Measurements from ENCODE around the gene MMP15. TPM values are rescaled to one million over a fixed set of nuclear protein-coding genes. Genes with fewer than 3 reads are reported as not detected.

MMP15 gene
- total RNA-seq, 1 donor from 2014 or later, result 53.5 TPM

DNA sequence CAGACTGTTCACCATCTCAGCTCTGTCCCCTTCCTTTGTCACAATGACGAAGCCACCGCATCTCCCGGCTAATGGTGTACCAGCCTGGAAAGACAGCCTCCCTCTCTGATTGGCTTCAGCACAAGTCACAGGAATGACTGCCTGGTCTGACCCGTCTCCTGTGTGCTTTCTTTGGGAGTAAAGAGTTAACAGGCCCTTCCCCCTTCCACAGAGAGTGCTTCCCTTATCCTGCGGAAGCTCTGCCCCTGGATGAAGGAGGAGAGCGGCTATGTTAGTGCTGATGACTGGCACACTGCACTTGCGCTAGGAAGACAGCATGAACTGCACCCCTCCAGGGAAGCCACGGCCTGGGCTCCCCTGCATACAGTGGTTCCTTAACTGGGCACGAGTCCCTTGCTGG lies 13.1 kb upstream of the MMP15 start:
- DNase-seq (ENCODE audit: low spot score), result no peak

DNA sequence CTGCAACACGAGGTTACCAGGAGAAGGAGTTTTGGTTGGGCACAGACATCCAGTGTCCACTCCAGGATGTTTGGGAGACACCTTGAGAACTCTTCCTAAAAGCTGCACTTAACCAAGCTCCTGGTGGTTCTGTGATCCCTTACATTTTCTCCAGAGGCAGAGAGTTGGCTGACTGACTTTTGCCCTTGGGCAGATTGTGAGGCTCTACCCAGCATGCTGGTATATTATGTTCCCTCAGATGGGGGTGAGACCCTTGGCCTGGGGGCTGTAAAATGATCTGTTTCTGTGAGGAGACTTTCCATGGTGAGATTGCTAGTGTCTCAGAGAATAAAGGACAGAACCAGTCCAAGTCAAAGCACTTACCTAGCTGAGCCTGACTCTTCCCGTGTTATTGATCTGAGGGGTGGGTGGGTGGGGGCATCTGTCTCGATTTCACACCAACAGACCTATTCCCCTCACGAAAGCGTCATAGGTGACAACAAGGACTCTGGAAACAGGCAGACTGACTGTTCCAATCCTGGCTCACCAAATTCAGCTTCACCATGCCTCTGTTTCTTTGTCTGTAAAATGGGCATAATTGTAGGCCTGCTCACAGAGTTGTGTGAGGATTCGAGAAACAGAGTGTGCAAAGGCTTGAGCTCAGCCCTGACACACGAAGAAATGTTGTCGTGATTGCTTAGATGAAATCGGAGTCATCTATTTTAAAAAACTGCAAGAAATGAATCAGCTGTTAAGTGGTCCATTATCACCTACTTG lies 12.2 kb upstream of the MMP15 start:
- intact Hi-C loops (cut with DNase I), result no loop called here
- DNase-seq (ENCODE audit: low spot score), result no peak

More for the DNA sequence above, 13.1 kb upstream of the MMP15 start:
- intact Hi-C loops (cut with DNase I), result no loop called here

DNA sequence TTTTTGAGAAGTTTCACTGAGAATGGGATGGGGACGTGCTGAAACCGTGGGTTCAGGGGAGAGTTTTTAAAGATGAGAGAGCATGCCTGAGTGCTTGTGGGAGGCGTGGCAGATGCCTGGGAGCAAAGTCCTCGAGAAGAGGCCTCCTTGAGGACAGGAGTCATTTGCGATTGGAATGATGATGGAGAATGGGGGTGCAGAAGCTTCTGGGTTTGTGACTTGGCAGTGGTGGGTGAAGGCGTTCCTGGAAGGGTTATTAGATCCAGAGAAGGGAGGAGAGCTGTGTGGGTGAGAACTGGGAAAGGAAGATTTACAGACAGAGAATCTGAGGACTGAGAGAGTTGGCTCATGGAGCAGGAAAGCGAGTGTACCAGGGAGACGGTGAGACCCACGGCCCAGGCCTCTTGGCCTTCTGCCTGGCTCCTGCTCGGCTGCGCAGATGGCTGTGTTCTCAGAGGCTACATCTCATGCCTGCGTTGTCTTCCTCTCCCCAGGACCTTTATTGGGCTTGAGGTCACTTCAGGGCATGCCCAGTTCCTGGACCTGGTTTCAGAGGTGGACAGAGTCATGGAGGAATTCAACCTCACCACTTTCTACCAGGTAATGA lies 8.6 kb upstream of the MMP15 start:
- no peak for DNase-seq (ENCODE audit: low spot score)
- intact Hi-C loops (cut with DNase I), result no loop called here

DNA sequence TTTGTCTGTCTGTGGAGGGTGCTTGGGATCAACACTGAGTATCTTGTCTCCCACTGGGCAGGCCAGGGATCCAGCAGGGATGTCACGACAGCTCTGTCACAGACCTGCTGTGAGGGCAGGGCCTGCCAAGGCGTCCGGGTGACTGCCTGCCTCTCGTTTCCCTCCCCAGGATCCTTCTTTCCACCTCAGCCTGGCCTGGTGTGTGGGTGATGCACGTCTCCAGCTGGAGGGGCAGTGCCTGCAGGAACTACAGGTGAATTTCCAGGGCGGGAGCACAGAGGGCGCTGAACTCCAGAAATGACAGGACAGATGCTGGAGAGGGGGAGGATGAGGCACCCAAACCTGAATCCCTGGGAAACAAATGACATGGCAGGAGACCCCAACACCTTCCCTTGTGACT lies 6.8 kb upstream of the MMP15 start:
- no peak for DNase-seq (ENCODE audit: low spot score)
- intact Hi-C loops (cut with DNase I), result no loop called here

DNA sequence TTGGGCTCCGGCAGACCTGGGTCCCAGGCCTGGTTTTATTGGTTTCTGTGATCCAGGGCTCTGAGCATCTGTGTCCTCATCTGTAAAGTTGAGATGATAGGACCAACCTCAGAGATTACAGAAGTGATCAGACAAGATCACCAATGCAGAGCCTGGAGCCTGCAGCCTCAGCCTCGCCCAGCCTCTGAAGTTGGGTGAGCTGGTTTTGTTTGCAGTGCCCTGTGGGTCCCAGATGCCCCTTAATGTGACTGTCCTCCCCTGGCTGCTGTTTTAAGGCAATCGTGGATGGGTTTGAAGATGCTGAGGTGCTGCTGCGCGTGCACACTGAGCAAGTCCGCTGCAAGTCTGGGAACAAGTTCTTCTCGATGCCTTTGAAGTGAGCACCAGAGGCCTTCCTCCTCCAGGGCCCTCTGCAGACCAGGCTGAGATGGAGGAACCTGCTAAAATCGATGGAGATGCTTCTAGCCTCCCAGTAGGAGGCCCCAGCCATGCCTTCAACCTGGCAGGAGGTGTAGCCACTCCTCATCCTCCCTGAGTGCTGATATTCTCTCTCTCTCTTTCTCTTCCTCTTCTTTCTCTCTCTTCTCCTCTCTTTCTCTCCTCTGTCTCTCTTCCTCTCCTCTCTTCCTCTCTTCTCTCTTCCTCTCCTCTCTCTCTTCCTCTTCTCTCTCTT lies 5.6 kb upstream of the MMP15 start:
- intact Hi-C loops (cut with DNase I), result loop anchor here (2.0 to 10.0 kb wide), 2 partner anchors 103 to 305 kb away; no protein-coding TSS in a partner anchor

DNA sequence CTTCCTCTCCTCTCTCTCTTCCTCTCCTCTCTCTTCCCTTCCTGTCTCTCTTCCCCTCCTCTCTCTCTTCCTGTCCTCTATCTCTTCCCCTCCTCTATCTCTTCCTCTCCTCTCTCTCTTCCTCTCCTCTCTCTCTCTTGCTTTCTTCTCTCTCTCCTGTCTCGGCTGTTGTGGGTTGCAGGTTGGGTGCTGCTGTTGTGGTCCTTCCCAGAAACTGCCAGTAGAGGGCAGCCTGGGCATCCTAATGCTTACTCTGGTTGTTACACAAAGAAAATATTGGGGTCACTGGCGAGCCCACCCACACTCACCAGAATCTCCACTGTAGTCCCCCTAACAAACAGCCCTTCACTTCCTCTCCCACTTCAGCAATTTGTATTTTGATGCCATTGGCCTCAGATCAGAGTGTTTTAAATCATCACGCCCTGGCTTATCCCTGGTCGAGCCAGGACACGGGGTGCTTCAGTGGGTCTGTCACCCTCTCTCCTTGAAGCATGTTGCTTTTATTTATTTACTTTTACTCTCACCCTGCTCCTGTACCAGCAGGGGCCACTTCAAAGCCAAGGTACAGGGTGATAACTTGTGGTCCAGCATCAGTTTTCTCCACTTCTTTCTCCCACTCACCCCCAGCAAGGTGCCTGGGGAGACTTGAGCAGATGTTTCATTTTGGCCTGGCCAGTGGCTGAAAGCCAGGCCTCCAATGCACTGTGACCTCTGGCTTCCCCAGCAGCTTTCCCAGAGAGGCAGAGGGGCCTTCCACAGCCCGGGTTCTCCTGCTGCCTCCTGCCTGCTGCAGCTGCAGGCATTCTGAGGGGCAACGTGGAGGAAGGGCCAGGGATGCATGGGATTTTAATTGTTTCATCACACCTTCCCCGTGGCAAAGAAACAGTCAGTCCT lies 4.7 kb upstream of the MMP15 start:
- DNase-seq (ENCODE audit: low spot score), result no peak
- intact Hi-C loops (cut with DNase I), result loop anchor here (2.0 to 10.0 kb wide), 2 partner anchors 102 to 304 kb away; no protein-coding TSS in a partner anchor

More for the DNA sequence above, 5.6 kb upstream of the MMP15 start:
- no peak for DNase-seq (ENCODE audit: low spot score)

DNA sequence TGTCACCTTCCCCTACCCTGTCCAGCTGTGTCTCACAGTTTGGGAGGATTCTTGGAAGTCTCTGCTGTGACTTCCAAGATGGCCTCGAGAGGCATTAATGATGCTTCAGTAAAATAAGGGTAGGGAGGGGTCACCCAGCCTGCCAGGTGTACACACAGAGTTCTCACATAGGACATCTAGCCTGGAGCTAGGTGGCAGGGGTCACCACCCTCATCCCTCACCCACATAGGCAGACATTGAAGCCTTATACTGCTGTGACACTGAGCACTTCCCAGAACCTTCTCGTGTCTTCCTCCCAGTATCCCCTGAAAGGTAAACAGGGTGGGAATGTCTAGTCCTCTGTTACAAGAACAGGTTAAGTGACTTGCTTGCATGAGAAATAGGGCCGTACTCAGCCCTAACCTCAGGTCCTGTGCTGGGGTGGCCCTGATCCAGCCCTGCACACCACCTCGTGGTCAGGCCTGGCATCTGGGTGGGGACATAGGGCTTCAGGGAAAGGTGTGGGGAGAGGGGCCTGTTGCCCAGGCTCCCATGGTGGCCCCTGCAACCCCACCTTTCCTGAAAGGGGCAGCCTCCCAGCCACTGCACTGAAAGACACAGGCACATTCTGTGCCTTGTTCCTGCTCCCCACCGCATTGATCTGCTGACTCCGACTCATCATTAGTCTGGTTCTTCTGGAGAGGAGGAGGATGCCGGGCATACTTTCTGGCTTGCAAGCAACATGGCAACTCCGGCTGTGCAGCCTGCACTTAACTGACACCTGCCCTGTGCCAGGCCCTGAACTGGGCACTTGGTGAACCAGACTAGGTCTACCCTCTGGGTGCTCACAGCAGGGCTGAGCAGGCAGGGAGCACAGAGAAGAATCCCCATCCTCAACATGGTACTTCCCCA lies 3.6 kb upstream of the MMP15 start:
- intact Hi-C loops (cut with DNase I), result loop anchor here (2.0 to 10.0 kb wide), 2 partner anchors 101 to 303 kb away; no protein-coding TSS in a partner anchor
- DNase-seq (ENCODE audit: low spot score), result no peak

DNA sequence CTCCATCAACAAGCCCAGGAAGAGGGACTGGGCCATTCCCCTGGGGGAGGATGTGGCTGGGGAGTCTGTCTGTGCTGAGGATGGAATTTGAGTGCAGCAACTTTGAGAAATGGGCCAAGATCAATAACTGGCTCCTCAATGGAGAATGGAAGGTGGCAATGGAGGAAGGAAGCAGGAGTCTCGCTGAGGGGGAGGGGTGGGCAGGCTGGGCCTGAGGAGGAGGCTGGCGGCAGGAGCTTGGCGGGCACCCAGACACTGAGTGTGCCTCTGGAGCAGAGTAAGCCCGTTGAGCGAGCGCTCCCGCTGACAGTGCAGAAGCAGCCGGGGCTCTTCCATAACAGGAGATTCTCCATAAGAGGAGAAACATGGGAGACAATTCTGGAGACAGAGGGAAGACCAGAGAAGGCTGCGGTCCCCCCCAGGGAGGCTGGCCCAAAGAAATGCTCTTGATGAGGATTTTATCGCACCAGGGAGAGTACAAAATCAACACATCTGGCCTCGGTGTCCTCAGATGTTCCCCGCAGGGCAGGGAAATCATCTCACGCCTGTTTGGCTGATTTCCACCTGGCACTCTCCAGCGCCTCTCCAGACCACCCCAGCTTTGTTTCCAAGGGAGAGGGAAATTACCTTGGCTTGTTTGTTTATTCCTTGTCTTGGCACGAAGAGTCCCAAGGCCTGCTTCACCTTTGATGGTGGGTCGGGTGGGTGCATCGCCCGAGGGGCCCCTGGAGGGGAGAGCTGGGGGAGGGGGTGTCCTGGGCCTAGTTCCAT lies 2.8 kb upstream of the MMP15 start:
- intact Hi-C loops (cut with DNase I), result loop anchor here (10.0 kb wide), 1 partner anchor 302 kb away; no protein-coding TSS in a partner anchor

DNA sequence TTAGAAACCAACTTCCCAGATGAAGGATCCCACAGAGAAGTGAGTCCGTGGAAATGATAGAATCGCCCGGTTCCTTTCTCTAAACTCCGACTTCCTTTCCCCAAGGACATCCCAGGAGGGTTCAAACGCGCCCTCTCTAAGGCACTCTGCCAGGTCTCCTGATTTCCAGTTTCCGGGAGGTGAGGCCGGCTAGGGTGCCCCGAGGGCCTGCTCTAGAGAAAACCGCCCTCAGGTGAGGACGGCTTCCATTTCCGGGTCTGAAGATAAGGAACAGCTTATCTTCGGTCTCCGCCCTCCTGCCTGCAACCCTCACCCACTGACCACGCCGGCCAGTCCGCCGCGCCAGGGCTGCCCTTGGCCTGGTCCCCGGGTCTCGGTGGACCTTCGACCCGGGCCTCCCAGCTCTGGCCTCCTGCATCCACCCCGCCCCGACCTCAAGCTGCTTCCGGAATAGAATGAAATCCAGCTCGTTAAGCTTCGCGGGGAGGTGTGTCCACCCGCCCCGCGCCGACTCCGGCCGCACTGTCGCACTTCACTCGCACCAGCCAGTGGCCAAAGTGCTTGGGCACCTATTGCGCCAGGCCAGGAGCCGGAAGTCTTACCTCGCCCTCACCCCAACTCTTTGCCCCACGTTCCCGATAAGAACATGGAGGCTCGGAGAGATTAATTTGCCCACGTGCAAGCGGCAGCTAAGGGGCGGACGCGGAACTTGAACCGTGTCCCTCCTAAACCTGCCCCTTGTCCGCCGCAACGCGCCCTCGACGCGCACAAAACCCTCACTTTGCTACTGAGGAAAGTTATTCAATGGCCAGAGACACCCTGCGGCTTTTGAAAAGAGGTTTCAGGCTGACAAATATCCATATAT lies 836 bp upstream of the MMP15 start:
- no peak for DNase-seq (ENCODE audit: low spot score)
- intact Hi-C loops (cut with DNase I), result loop anchor here (1.0 to 10.0 kb wide), 2 partner anchors 98 to 300 kb away; no protein-coding TSS in a partner anchor

More for the DNA sequence above, 2.8 kb upstream of the MMP15 start:
- peak; percentile 83 for DNase-seq (ENCODE audit: low spot score)

DNA sequence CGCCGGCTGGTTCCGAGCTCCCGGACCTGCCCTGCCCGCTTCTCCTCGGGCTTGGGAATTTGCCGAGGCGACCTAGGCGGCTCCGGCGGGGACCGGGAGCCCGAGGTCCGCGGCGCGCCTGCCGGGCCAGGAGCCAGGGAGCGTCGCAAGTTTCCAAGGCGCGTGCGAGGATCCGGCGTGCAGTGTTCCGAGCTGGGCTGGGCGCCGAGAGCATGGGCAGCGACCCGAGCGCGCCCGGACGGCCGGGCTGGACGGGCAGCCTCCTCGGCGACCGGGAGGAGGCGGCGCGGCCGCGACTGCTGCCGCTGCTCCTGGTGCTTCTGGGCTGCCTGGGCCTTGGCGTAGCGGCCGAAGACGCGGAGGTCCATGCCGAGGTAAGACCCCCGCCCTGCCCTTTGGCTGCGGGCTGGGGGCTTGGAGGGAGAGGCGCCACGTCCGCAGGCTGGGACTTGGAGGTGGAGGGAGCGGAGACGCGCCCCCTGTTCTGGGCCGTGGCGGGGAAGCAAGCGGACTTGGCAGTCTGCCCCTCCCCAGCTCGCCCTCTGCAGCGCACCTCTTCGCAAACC lies 668 bp downstream of the MMP15 start:
- DNase-seq (ENCODE audit: low spot score), result no peak

DNA sequence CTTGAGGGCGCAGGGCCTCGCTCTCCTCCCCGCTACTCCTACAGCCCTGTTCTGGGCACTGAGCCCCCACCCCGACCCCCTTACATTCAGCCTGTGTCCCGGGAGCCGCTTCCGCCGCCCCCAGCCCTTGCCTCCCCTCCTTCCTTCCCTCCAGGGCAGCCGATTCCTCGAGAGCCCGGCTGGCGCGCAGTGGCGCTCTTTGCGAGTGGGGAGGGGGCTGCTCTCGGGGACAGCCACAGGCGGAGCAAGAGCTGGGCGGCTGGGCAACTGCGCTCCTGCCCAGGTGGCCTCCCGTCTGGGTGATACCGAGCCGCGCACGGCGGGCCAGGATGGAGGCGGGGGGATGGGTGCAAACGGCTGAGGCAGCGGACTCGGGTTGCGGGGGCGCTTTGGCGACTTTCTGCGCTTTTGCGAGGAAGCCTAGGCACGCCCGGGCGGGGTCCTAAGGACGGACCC lies 1.2 kb downstream of the MMP15 start:
- intact Hi-C loops (cut with DNase I), result loop anchor here (2.0 to 10.0 kb wide), 2 partner anchors 100 to 298 kb away; no protein-coding TSS in a partner anchor
- DNase-seq (ENCODE audit: low spot score), result no peak

More for the DNA sequence above, 668 bp downstream of the MMP15 start:
- intact Hi-C loops (cut with DNase I), result loop anchor here (2.0 to 10.0 kb wide), 2 partner anchors 101 to 299 kb away; no protein-coding TSS in a partner anchor

DNA sequence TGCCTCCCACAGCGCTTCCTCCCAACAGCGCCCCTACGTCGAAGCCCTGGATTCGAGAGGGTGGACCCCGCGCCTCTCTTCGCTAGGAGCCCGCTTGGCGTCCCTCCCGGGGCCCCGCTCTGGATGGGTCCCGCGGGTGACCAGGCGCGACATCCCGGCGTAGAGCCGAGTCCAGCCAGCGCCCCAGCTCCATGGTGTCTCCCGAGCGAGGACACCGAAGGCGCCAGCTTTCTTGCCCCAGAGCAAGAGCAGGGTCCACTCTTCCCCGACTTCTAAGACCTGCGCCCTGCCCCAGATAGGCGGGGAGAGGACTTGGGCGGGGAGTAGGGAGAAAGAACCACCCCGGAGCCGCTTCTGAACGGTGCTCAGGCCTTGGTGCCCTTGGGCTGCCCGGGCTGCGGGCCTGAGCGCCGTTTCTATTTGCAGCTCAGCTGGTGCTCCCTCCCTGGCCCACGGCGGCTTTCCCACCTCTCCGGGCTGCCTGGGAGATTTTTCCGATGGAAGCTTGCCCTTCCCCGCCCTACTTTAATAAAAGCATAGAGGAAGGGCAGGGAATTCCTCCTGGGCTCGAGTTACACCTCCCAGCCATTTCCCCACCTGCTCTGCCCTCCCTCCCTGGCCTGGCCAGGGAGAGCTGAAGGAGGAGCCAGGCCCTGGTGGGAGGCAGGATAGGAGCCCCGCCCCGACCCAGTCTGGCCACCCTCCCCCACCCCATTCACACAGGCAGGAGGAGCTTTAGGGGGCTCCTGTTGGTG lies 1.8 kb downstream of the MMP15 start:
- DNase-seq (ENCODE audit: low spot score), result no peak
- intact Hi-C loops (cut with DNase I), result loop anchor here (2.0 to 10.0 kb wide), 2 partner anchors 99 to 297 kb away; no protein-coding TSS in a partner anchor

DNA sequence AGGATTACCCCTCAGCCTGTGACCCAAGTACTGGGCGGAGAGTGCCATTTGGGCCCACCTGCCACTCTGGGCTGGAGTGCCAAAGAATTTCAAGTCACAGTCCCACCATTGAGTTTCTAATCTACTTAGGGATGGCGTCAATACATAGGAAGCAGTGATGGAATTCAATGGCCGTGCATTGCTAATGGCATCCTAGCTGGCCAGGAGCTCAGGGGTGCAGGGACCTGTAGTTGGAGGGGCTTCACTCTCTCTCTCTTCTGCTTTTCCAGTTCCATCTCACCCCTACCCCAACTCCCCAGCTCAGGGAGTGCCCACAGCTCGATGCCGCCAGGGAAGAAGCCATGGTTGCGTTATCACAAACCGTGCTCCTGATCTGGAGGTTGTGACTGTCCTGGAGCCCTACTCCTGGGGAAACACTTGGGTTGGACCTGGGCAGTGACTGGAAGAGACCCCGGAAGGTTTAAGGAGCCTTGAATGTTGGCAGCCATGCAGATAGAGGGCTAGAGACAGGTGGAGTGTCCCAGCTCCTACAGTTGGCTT lies 2.4 kb downstream of the MMP15 start:
- intact Hi-C loops (cut with DNase I), result loop anchor here (2.0 to 10.0 kb wide), 2 partner anchors 99 to 297 kb away; no protein-coding TSS in a partner anchor
- DNase-seq (ENCODE audit: low spot score), result no peak

DNA sequence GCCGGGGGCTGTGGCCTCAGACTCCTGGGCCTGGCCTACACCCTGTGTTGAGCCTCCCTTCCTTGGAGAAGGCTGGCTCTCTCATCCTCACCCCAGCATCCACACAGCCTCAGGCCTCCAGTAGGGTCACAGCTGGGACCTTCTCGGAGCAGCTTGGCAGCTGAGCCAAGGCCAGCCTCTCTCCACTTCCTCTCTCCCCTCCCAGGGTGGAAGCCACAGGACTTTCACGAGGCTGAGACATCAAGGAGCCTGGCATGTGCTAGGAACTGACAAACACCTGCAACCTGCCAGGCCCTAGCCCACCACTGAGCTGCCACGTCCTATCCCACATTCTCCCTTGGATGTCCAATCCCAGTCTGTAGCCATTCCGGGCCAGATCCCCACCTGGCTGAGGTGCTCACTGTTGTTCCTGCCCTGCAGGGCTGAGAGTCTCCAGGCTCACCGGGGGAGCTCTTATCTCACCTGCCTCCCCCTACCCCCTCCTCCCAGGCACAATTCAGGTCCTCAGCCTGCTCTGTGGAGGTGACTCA lies 3.1 kb downstream of the MMP15 start:
- DNase-seq (ENCODE audit: low spot score), result no peak
- intact Hi-C loops (cut with DNase I), result loop anchor here (10.0 kb wide), 1 partner anchor 296 kb away; no protein-coding TSS in a partner anchor

DNA sequence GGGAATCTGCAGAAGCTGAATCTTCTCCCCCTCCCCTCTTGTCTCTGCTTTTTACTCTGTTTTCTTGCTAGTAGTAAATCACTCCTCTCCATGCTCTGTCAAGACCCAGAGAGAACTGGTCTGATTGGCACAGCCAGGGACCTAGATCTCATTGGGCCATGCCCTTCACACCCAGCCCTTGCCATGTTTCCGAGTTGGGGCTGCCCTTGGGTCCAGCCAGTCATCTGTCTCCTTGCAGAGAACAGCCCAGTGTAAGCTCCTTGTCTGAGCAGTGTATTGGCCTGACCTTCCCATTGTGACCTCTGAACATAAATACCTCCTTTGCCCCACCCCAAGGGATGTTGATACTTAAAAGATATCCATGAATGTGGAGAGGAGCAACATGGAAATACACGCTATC lies 3.9 kb downstream of the MMP15 start:
- DNase-seq (ENCODE audit: low spot score), result no peak
- intact Hi-C loops (cut with DNase I), result loop anchor here (10.0 kb wide), 1 partner anchor 295 kb away; no protein-coding TSS in a partner anchor
